Left ventricle myocardium inferior (tissue), 1 donor: ENCODE results near the gene DOC2B. TPM values are rescaled to one million over a fixed set of nuclear protein-coding genes. Genes with fewer than 3 reads are reported as not detected.
A peak's percentile ranks its signal among the peaks of the same experiment; 100 is the strongest.

Experiments used
- DNase-seq: peaks from one replicate; pipeline ENCODE4 v3.0.0-alpha.2; 2020
- H3K27ac ChIP-seq: fragments of 200-600 bp; replicated peaks from 2 replicates; pipeline ENCODE4 v1.8.0; 2021
- H3K27me3 ChIP-seq: fragments of 200-600 bp; 2 replicates; pipeline ENCODE4 v1.8.0; 2021; ENCODE audit warnings: low read depth
- H3K36me3 ChIP-seq: fragments of 200-600 bp; 2 replicates; pipeline ENCODE4 v1.8.0; 2021
- H3K4me1 ChIP-seq: fragments of 200-600 bp; 2 replicates; pipeline ENCODE4 v1.8.0; 2021
- H3K4me3 ChIP-seq: fragments of 200-600 bp; 2 replicates; pipeline ENCODE4 v1.8.0; 2021; ENCODE audit warnings: mild to moderate bottlenecking, moderate library complexity
- H3K9me3 ChIP-seq: fragments of 200-600 bp; replicated peaks from 2 replicates; pipeline ENCODE4 v1.8.0; 2021
- CTCF ChIP-seq: fragments of 200-600 bp; IDR thresholded peaks from 2 replicates; pipeline ENCODE4 v1.8.0; 2021; ENCODE audit warnings: antibody characterized with exemption, mild to moderate bottlenecking, borderline replicate concordance
- intact Hi-C: fragments of 100-400 bp; cut with micrococcal nuclease; formaldehyde crosslinking; loops from one replicate; pipeline ENCODE4 v1.11.0; 2022
- long read RNA-seq: library from polyadenylated mRNA; unstranded; transcript quantifications from one replicate; pipeline ENCODE4 v2.0.0, GENCODE V29; 2021
- total RNA-seq: library from RNA; stranded (reverse); fragmentation: NEBNext Ultra II Directional; extraction: Animal tissue kit (Norgen Biotek cat#: 25700); gene quantifications from one replicate; pipeline ENCODE4 v1.2.1, GENCODE V29; 2021
- donor health status: DM: no; HTN: yes; CAD: no; lungs with severe emphysema.

Gene DOC2B
- 2.7 TPM for total RNA-seq
- long read RNA-seq, full-length matches to known transcripts: 2 of 4 reads
- long read RNA-seq, partial matches to known transcripts: 1 of 4 reads
- long read RNA-seq, other reads (novel, unspliced or antisense): 1 of 4 reads

- Histone ChIP-seq H3K27ac (peak within 1 kb of the TSS; percentile 90), H3K4me1 (peaks cover 56% of the 10 kb centered on the region), H3K4me3 (peak within 1 kb of the TSS; percentile 71), H3K36me3 (no peaks in the 10 kb centered on the region), H3K9me3 (no peaks in the 10 kb centered on the region), H3K27me3 (peaks cover 80% of the 10 kb centered on the region)
- peak; percentile 61 for DNase-seq
- intact Hi-C loops: no loop called here
- no peak for TF ChIP-seq CTCF
These were observed at the start of gene DOC2B for GRCh38 chr17:181245-182049. DOC2B (minus strand) TSS chr17:181650; CDS start chr17:181479, 171 bp downstream.

- intact Hi-C loops: no loop called here
- peaks cover 14% of the 10 kb centered on the region for H3K27me3 ChIP-seq
- H3K4me3 ChIP-seq: no peak overlapping the region
- no peaks in the 10 kb centered on the region for H3K9me3 ChIP-seq
- DNase-seq: peak; percentile 12
- no peak for TF ChIP-seq CTCF
- H3K4me1 ChIP-seq: peaks cover 43% of the 10 kb centered on the region
- no peaks in the 10 kb centered on the region for H3K36me3 ChIP-seq
- no peak overlapping the region for H3K27ac ChIP-seq
These were observed 48.9 kb upstream of the DOC2B start for GRCh38 chr17:230395-230770.

GRCh38 chr17:229709-230394 is 48.4 kb upstream of the DOC2B start:
- TF ChIP-seq CTCF: no peak
- Histone ChIP-seq H3K9me3 (no peaks in the 10 kb centered on the region), H3K27ac (peak overlapping the region; percentile 46), H3K27me3 (peaks cover 14% of the 10 kb centered on the region), H3K4me3 (no peak overlapping the region), H3K4me1 (peaks cover 42% of the 10 kb centered on the region), H3K36me3 (no peaks in the 10 kb centered on the region)
- intact Hi-C loops: no loop called here
- DNase-seq: peak; percentile 6

GRCh38 chr17:228951-229708 is 47.7 kb upstream of the DOC2B start:
- Histone ChIP-seq H3K36me3 (no peaks in the 10 kb centered on the region), H3K4me1 (peaks cover 37% of the 10 kb centered on the region), H3K4me3 (no peak overlapping the region), H3K9me3 (no peaks in the 10 kb centered on the region), H3K27me3 (peaks cover 14% of the 10 kb centered on the region), H3K27ac (peak overlapping the region; percentile 46)
- intact Hi-C loops: no loop called here
- no peak for TF ChIP-seq CTCF
- peak; percentile 7 for DNase-seq

- intact Hi-C loops: no loop called here
- H3K4me1 ChIP-seq: peaks cover 37% of the 10 kb centered on the region
These were observed 46.6 kb upstream of the DOC2B start for GRCh38 chr17:227946-228615.

More at GRCh38 chr17:227946-228615, 46.6 kb upstream of the DOC2B start:
- H3K4me3 ChIP-seq: no peak overlapping the region
- peak; percentile 5 for DNase-seq
- no peaks in the 10 kb centered on the region for H3K9me3 ChIP-seq
- no peak overlapping the region for H3K27ac ChIP-seq
- no peaks in the 10 kb centered on the region for H3K36me3 ChIP-seq
- no peak for TF ChIP-seq CTCF
- peaks cover 14% of the 10 kb centered on the region for H3K27me3 ChIP-seq
